NCI-H748 (cell line): ENCODE measurements around the gene CGNL1.

Source experiments
- DNase-seq: peaks from one replicate; lab custom pipeline; 2025; ENCODE audit not compliant: unreplicated experiment; lab: John Stamatoyannopoulos, UW

Gene CGNL1, protein sequence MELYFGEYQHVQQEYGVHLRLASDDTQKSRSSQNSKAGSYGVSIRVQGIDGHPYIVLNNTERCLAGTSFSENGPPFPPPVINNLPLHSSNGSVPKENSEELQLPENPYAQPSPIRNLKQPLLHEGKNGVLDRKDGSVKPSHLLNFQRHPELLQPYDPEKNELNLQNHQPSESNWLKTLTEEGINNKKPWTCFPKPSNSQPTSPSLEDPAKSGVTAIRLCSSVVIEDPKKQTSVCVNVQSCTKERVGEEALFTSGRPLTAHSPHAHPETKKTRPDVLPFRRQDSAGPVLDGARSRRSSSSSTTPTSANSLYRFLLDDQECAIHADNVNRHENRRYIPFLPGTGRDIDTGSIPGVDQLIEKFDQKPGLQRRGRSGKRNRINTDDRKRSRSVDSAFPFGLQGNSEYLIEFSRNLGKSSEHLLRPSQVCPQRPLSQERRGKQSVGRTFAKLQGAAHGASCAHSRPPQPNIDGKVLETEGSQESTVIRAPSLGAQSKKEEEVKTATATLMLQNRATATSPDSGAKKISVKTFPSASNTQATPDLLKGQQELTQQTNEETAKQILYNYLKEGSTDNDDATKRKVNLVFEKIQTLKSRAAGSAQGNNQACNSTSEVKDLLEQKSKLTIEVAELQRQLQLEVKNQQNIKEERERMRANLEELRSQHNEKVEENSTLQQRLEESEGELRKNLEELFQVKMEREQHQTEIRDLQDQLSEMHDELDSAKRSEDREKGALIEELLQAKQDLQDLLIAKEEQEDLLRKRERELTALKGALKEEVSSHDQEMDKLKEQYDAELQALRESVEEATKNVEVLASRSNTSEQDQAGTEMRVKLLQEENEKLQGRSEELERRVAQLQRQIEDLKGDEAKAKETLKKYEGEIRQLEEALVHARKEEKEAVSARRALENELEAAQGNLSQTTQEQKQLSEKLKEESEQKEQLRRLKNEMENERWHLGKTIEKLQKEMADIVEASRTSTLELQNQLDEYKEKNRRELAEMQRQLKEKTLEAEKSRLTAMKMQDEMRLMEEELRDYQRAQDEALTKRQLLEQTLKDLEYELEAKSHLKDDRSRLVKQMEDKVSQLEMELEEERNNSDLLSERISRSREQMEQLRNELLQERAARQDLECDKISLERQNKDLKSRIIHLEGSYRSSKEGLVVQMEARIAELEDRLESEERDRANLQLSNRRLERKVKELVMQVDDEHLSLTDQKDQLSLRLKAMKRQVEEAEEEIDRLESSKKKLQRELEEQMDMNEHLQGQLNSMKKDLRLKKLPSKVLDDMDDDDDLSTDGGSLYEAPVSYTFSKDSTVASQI

GRCh38 chr15:57375827-57376695 lies at the start of gene CGNL1:
Gene CGNL1 (plus strand): TSS chr15:57376505. CDS start chr15:57438000, 61,495 bp downstream.
- peak; percentile 30 for DNase-seq

GRCh38 chr15:57327985-57328471 lies 48.3 kb upstream of the CGNL1 start:
- DNase-seq: no peak

GRCh38 chr15:57328479-57328878 lies 47.8 kb upstream of the CGNL1 start:
- DNase-seq: no peak

GRCh38 chr15:57328897-57329296 lies 47.4 kb upstream of the CGNL1 start:
- DNase-seq: no peak

- no peak for DNase-seq
Measured at GRCh38 chr15:57329582-57330367, 46.5 kb upstream of the CGNL1 start.

GRCh38 chr15:57330619-57331340 lies 45.5 kb upstream of the CGNL1 start:
- DNase-seq: no peak

DNA sequence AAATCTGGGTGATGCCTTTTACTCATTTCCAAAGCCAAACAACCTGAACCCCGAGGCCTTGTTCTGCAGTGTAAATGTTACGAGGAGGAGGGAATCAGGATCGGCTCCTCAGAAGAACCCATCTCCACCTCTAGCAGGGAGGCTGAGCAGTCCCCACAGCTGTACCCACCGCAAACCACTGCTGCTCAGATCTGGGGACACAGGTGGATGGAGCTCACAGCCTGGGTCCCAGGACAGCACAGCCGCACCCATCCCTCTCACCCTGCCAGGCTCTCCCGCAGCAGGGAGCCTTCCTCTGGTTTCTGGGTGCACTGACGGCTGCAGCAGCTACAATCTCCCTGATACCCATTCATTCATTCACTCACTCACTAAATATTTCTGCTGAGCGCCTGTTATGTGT lies 44.0 kb upstream of the CGNL1 start:
- no peak for DNase-seq

- DNase-seq: no peak
Measured at GRCh38 chr15:57333487-57333886, 42.8 kb upstream of the CGNL1 start.

DNA sequence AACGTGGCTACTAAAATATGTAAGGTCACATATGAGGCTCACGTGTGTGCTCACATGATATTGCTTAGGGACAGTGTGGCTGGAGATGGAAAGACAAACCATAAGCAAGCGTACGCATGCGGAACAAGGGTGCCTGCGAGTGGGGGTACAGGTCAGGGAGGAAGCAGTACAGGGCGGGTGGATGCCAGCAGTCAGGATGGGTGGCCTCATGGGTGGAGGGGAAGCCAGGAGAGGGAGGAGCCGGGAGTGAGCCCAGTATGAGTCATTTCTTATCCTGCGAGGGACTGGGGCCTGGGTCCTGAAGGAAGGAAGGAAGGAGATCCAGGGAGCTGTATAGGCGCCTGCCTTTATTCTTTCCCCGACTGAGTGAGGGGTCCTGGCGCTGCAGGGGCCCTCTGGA lies 42.0 kb upstream of the CGNL1 start:
- DNase-seq: no peak

DNA sequence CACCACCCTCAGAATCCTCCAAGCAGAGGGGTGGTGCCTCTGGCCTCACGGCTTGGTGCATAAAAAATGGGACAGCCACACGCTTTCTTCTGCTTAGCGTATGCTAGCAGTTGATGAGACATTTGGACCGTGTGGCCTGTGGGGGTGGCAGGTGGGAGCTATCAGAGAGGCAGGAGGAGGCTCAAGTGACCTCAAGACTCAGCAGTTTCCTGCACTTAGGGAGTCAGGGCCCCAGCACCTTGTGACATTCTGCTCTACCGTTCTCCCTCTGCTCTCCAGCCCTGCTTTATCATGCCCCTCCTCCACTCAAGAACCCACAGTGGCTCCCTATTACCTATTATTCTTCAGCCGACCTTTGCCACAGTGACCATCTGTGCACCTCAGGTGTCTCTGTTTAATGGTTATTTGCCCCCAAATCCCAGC lies 41.0 kb upstream of the CGNL1 start:
- DNase-seq: no peak

GRCh38 chr15:57335719-57336118 lies 40.6 kb upstream of the CGNL1 start:
- no peak for DNase-seq

DNA sequence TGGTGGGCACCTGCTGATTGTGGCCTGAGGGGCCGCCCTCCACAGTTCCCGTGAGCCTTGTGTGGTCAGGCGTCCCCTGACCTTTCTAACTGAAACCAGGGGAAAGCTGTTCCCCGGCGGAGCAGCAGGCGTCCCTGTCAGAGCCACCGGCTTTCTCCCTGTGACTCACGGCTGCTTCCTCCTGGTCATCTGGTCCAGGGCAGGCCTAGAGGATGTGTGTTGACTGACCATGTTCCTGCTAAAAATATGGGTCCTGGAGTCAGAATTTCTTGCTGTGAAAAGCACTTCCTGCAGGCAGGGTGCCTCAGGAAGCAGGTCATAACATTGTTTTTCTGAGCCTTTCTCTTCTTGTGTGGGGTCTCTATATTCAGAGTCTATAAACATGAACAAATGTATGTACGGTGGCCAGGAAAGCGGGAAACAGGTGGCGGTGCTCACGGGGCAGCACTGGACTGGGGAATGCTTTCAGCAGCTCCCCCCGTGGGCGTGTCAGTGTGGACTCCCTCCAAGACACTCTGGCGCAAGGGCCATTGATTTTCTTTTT lies 38.4 kb upstream of the CGNL1 start:
- DNase-seq: no peak

GRCh38 chr15:57339321-57339720 lies 37.0 kb upstream of the CGNL1 start:
- DNase-seq: no peak

DNA sequence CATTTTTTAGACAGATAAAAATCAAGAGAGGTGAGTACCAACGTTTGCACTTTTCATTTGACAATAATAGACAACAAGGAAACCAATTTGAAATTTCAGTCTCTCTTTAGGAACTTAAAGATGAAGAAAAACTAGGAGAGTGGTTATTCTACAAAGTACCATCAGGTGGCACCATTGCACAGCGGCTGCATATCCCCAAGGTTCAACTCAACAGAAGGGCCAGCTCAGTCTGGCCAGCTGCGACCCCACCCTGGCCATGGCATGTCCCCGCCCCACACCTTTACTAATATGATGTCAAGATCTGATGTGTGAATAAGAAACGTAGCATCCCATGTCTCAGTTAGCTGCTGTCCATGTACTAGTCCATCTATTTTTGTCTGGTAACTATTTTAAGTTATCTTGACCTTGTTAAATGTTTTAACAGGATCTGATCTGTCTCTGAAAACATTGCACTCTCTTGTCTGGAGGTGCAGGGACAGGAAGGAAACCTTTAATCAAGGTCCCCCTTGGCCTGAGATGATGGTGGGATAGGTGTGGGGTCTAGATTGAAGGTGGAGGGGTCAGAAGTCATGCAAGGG lies 35.5 kb upstream of the CGNL1 start:
- peak; percentile 52 for DNase-seq

- no peak for DNase-seq
Measured at GRCh38 chr15:57343048-57343447, 33.3 kb upstream of the CGNL1 start.

- no peak for DNase-seq
Measured at GRCh38 chr15:57343498-57343897, 32.8 kb upstream of the CGNL1 start.

DNA sequence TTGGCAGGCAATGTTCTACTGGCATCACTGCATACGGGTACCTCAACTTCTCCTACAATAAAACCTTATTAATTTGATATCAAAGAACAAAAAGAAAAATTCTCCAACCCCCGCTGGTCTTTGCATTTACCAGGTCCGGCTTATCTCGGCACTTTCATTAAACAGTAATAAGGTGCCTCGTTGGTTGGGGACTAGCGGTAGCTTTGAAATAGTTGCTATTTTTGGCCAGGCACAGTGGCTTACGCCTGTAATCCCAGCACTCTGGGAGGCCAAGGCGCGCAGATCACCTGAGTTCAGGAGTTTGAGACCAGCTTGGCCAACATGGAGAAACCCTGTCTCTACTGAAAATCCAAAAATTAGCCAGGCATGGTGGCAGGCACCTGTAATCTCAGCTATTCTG lies 32.0 kb upstream of the CGNL1 start:
- no peak for DNase-seq

- DNase-seq: peak; percentile 29
Measured at GRCh38 chr15:57345584-57345983, 30.7 kb upstream of the CGNL1 start.
